Coronary artery (tissue), 2 donors: ENCODE results near the gene GRIK1.

Experiments used
- DNase-seq: peaks from one replicate; pipeline ENCODE4 v3.0.0-alpha.2; 2017; ENCODE audit warnings: low spot score
- H3K27ac ChIP-seq, 2 donors: fragments of 200-600 bp; sonication (generic); one replicate each; pipeline ENCODE4 v1.5.1; 2016 to 2019
- H3K4me3 ChIP-seq: fragments of 200-600 bp; sonication (generic); 2 replicates; pipeline ENCODE4 v1.5.1; 2016; ENCODE audit warnings: mild to moderate bottlenecking, moderate library complexity
- TF ChIP-seq, protein P1 (sequence below): fragments of 200-600 bp; sonication (generic); IDR thresholded peaks from one replicate; pipeline ENCODE4 v1.5.1; 2019; ENCODE audit warnings: antibody characterized with exemption

GRIK1 gene

DNA sequence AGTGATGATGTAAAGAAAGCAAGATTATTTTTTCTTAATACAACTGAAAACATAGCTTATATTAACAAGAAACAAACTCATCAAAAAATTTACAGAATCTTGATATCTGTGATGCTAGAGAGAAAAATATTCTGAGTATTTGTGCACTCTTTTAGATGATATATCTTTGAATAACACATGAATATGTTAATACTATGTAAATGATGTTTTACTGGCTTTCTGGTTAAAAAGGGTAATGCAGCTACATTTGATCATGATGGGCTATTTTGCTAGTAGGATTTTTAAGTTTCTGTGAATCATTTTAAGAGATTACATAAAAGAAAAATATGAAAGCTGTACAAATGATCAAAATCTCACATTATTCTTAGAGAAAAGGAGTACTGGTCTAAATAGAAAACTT is 114.5 kb downstream of the GRIK1 start:
- Histone ChIP-seq H3K27ac (no peak overlapping the region), H3K4me3 (no peak overlapping the region)
- DNase-seq = no peak
- TF ChIP-seq, protein P1, sequence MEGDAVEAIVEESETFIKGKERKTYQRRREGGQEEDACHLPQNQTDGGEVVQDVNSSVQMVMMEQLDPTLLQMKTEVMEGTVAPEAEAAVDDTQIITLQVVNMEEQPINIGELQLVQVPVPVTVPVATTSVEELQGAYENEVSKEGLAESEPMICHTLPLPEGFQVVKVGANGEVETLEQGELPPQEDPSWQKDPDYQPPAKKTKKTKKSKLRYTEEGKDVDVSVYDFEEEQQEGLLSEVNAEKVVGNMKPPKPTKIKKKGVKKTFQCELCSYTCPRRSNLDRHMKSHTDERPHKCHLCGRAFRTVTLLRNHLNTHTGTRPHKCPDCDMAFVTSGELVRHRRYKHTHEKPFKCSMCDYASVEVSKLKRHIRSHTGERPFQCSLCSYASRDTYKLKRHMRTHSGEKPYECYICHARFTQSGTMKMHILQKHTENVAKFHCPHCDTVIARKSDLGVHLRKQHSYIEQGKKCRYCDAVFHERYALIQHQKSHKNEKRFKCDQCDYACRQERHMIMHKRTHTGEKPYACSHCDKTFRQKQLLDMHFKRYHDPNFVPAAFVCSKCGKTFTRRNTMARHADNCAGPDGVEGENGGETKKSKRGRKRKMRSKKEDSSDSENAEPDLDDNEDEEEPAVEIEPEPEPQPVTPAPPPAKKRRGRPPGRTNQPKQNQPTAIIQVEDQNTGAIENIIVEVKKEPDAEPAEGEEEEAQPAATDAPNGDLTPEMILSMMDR = no peak

DNA sequence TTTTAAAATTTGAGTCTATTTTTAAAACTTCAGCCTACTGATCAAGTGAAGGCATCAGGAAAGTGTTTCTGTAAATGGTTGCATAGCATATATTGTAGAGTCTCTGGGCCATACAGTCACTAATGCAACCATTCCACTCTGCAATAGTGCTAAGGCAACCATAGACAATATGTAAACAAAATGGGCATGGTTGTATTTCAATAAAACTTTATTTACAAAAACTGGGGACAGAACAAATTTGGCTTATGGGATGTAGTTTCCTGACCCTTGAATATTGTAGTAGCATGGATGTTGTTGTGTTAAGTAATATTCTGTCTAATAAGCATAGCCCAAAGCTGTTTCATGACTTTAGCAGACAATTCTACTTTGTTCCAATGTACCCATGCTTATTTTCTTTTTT is 117.7 kb downstream of the GRIK1 start:
- no peak for DNase-seq
- no peak overlapping the region for H3K27ac ChIP-seq
- H3K4me3 ChIP-seq = no peak overlapping the region
- TF ChIP-seq, protein P1 = no peak

DNA sequence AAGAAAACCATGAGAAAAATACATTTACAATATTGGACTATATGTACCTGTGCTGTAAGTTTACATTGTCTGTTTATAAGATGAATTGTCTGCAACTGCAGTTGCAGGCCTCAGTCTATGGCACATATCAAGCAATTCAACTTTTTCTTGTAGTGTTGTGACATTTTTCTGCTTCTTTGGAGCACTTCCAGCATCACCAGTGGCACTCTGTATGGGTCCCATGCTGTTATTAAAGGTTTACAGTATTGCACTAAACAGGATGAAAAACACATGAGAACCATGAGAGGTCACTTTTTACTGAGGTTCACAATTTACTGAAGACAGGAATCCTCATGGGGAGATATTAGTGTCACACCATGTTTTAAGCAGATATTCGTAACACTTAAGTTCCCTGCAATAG is 118.6 kb downstream of the GRIK1 start:
- TF ChIP-seq, protein P1 = no peak
- Histone ChIP-seq H3K27ac (no peak overlapping the region), H3K4me3 (no peak overlapping the region)
- DNase-seq = no peak

DNA sequence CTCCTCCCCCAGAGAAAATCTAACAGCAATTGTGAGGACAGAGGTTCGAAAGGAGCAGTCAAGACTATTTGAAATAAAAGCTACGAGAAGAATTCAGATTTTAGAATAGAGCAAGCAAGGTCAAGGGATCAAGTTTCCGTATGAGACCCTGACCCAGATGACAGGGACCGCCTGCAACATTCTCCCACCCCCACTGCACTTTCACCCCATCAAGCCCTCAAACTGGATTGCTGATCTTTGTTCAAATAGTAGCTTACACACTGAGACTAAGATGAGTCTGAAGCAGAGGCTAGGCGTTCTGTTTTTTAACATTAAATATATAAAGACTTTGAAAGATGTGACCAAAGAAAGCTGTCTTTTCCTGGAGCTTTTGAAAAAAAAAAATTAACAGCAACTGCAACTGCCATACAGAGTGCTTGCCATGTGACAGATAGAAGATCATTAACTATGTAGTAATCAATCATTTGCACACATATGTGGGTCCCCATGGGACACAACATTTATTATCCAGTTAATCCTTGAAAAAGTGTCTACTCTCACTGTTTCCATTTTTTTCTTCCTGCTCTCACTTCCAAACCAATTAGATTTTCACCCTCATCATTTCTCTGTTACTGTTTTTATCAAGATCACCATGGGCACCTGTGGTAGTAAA is 120.0 kb downstream of the GRIK1 start:
- no peak for DNase-seq
- no peak overlapping the region for H3K4me3 ChIP-seq
- H3K27ac ChIP-seq = no peak overlapping the region
- TF ChIP-seq, protein P1 = no peak

DNA sequence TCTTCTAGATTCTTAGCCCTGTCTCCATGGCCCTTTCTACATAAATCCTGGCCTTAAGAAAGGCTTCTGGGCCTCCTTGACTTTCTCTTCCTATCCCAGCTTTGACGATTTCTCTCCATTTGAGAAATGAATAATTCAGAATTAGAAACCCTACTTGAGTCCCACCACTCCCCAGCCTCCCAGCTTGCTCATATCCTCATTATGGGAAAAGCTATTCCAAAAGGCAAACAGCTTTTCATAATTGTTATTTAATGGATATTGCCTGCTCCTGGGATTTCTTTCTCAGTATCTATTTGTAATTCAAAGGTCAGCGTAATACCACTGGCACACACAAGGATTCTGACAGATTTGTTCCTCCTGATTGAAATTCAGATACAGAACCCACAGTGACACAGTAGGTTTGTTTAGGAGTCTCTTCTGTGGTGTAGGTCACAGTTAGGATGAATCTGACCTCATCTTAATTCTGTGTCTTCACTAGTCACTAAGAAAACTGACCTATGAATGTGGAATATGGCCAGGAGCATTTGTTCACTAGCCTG is 121.3 kb downstream of the GRIK1 start:
- Histone ChIP-seq H3K4me3 (no peak overlapping the region), H3K27ac (no peak overlapping the region)
- TF ChIP-seq, protein P1 = no peak
- no peak for DNase-seq

DNA sequence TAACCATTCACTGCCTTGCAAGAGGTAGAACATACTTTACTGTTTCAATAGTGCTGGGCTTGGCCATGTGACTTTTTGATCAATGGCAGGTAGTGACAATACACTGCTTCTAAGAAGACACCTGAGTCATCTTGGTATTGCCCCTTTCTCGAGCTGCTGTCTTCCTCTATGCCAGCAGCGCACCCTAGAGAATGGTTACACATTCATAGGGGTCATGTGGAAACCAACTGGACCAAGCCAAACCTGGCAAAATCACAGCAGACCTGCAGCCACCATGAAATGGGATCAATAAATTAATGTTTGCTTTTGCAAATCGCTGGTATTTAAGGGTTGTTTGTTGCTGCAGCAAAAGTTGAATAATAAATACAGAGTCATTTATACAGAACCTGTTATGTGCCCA is 122.3 kb downstream of the GRIK1 start:
- TF ChIP-seq, protein P1 = no peak
- DNase-seq = no peak
- H3K27ac ChIP-seq = no peak overlapping the region
- H3K4me3 ChIP-seq = no peak overlapping the region

DNA sequence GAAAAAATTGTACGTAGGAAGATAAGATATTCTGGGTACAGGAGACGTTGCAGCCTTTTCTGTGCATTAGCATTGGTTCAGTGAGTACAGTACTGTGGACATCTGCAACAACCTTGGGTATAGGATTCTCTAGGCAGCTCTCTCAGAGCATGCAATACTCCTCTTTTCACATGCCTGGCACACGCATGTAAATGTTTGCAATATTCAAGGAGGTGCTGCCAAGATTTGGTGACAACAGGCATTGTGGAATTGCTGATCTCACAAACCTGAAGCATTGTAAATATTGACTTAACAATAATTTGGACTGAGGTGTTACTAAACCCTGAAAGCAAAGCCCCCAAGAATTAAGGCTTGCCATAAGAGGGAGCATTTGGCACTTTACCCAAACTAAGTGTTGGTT is 126.8 kb downstream of the GRIK1 start:
- Histone ChIP-seq H3K4me3 (no peak overlapping the region), H3K27ac (no peak overlapping the region)
- DNase-seq = no peak
- TF ChIP-seq, protein P1 = no peak
